NCI-H187 (cell line): ENCODE results near the gene RBM6.
A peak's percentile ranks its signal among the peaks of the same experiment; 100 is the strongest.

Experiments used
- DNase-seq, 2 experiments: peaks; one replicate each; lab custom pipeline; 2025; lab: John Stamatoyannopoulos, UW

The RBM6 gene

GRCh38 chr3:50095352-50095998, 155.5 kb downstream of the RBM6 start:
- no peak for DNase-seq

- no peak for DNase-seq
Observed at GRCh38 chr3:50100386-50100785, 160.4 kb downstream of the RBM6 start.

GRCh38 chr3:50100956-50101845, 161.3 kb downstream of the RBM6 start:
- DNase-seq, result no peak

- no peak for DNase-seq
Observed at GRCh38 chr3:50102558-50102957, 162.6 kb downstream of the RBM6 start.

GRCh38 chr3:50111757-50112156, 171.8 kb downstream of the RBM6 start:
- DNase-seq, result no peak

DNA sequence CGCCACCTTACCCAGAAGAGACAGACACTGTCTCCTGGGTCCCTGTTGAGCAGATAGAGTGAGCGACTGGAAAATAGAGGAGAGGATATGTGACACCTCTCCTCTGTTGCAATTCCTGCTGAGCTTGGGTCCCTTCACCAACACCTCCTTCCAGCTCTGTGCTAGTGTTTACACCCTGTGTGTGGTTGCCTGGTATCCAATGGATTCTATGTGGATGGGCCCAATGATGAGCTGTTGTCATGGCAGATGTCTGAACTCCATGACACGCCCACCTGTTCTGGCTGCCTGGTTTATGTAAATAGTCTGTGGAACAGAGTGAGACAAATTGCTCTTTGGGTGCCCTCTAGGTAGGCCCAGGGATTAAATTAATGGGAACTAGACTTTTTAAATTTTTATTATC, 172.5 kb downstream of the RBM6 start:
- DNase-seq, result peak; percentile 16 to 61

GRCh38 chr3:50117120-50117519, 177.2 kb downstream of the RBM6 start:
- no peak for DNase-seq

- DNase-seq, result no peak
Observed at GRCh38 chr3:50118237-50118636, 178.3 kb downstream of the RBM6 start.

GRCh38 chr3:50119786-50120185, 179.8 kb downstream of the RBM6 start:
- no peak for DNase-seq

DNA sequence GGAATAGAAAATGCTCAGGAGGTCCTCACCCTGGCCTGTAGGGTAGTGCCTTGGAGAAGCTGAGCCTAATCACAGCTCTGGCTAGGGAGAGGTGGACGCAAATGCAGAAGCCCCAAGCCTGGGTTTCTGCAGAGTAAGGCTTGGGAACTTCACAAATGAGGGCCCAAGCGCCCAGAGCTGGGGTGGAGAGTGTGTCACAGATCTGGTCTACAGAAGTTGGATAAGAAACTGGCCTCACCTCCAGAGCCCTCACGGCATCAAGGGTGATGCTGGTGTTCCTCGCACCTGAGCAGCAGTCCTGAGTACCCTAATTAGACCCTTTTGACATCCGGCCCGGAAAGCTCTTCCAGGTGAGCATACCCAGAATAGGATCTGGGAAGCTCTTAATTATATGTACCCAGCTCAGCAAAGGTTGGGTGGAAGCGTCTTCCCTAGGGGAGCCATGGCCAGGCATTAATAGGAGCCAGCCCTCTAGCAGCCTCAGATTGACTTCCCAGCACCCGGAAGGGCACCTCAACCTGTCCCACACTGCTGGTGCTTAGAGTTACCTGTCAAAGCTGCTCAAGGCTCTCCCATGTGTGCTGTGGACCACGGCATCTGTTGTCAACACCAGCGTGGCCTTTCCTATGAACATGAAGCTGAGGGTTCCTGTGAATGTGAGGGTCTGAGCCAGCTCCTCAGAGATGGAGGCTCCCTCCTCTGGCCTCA, 180.6 kb downstream of the RBM6 start:
- no peak for DNase-seq

- DNase-seq, result peak; percentile 28 to 30
Observed at GRCh38 chr3:50121072-50122032, 181.4 kb downstream of the RBM6 start.

DNA sequence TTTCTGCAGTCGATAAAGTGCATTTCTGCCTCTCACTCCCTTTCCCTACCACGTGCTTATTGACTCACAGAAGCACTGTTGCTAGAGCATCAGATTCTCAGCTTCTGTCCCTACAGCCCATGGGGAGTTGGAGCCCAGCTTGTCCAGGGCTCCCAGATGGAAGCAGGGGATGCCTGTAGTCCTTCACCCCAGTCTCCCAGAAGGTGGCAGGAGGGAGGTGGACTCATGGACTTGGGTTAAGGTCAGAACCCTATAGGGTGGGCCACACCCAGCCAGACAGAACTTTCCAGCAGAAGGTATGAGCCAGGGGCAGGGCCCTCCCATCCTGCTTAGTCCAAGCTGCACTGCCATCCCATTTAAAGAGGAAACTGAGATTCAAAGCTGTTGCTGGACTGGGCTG, 182.1 kb downstream of the RBM6 start:
- DNase-seq, result no peak

DNA sequence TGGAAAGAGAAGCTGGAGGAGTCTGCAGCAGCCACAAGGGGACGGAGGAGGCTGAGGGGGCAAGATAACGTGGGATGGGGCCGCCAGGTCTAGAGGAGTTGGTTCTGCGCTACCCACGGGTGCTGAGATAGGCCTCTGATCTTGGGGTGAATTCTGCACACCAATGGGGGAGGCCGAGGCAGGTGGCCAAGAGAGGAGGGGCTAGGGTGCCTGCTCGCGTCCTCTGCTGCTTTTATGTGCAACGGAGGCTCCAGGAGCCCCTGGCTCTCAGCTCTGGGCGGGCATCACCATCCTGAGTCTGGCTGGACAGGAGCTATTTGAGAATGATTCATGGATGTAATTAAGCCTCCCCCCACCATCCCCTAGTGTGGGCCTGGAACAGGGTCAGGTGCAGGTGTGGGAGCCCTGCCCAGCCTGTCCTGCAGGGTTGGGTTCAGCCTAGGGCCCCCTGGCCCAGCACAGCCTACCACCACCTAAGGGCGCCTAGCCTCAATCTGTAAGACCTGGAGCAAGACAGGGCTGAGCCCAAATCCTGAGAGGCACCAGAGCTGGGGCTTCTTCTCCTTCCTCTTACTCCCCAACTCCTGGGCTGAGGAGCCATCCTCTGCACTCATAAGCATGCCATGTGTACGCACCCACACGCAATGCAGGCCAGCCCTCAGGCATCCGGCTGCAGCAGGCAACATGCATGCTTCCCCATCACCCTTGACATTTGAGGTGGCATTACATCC, 182.9 kb downstream of the RBM6 start:
- DNase-seq, result no peak

GRCh38 chr3:50123394-50124051, 183.6 kb downstream of the RBM6 start:
- no peak for DNase-seq

- no peak for DNase-seq
Observed at GRCh38 chr3:50124052-50124799, 184.3 kb downstream of the RBM6 start.

- no peak for DNase-seq
Observed at GRCh38 chr3:50124800-50125178, 184.8 kb downstream of the RBM6 start.

DNA sequence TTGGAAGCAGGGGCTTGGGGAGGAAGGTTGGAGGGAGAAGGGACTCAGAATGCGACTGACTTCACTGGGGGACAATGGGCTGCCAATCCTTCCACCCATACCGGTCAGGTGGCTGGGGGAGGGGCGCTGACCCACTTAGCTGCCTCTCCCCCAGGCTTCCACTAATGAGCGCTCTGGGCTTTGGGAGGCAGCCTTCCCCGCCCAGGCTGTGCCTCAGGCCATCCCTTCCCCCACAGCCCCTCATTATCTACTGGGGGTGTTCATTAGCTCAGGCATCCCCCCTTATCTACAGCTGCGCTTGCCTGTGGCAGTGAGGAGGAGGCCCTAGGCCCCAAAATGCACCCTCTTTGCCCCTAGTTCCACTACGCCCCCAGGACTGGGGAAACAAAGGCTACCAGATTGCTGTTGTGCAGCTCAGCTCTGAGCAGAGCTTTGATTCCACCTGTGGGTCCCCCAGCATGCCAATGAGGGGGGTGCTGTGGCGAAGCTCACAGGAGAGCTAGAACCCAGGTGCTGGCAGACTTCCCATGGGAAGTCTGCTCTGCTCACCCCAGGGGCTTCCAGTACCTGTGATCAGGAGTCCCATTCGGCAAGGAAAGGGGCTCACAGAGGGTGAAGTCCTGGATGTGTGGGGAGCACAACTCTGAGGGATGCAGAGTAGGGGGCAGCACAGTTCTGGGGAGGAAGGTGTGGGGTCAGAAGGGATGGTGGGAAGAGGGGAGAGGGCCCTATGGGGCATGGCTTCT, 185.8 kb downstream of the RBM6 start:
- DNase-seq, result no peak

- no peak for DNase-seq
Observed at GRCh38 chr3:50126287-50127211, 186.6 kb downstream of the RBM6 start.
